ENCODE results near the gene NUS1.
"Not testable (repeated sequence)": the region's sequence is repeated elsewhere in the genome, so short reads cannot be mapped to it uniquely, and the experiment has no call there.

The NUS1 gene

DNA sequence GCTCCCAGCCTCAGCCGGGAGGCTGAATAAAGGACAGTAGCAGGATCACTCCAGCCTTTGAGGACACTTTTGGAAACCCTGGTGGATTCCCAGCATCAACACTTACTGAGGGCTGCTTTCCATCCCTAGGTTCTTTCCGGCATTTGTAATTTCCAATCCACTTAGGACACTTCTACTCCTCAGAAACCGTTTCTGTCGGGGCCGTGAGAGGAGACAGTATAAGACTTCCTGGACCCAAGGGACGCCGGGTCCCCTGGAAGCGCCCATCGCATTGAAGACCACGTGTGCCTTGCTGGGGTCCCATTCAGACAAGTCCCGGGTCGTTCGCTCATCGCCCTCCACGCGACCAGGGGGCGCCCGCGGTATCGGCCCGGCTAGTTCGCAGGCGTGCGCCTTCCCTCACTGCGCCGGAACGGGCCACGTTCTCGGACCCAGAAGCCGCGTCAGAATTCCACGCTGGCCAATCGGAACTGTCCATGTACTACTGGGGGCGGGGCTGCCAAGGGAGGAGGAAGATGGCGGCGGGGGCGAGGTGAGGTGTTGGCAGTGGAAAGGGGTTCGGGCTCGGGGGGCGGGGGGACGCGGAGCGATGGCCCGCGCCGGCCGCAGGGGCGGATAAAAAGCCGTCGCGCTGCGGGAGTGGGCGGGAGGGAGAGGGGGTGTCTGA, at the start of gene NUS1:
NUS1 (plus strand) TSS at position 479 of the 667 bp plus-strand sequence. CDS start 202 bp downstream, outside the sequence.
- no peak for TF ChIP-seq ZFX (IDR thresholded peaks at IDR 0.05)
- TF ChIP-seq, protein P1, sequence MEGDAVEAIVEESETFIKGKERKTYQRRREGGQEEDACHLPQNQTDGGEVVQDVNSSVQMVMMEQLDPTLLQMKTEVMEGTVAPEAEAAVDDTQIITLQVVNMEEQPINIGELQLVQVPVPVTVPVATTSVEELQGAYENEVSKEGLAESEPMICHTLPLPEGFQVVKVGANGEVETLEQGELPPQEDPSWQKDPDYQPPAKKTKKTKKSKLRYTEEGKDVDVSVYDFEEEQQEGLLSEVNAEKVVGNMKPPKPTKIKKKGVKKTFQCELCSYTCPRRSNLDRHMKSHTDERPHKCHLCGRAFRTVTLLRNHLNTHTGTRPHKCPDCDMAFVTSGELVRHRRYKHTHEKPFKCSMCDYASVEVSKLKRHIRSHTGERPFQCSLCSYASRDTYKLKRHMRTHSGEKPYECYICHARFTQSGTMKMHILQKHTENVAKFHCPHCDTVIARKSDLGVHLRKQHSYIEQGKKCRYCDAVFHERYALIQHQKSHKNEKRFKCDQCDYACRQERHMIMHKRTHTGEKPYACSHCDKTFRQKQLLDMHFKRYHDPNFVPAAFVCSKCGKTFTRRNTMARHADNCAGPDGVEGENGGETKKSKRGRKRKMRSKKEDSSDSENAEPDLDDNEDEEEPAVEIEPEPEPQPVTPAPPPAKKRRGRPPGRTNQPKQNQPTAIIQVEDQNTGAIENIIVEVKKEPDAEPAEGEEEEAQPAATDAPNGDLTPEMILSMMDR (conservative IDR thresholded peaks at IDR 0.05): peak; percentile 90
- peak within 1 kb of the TSS; percentile 77 for H3K27ac ChIP-seq

DNA sequence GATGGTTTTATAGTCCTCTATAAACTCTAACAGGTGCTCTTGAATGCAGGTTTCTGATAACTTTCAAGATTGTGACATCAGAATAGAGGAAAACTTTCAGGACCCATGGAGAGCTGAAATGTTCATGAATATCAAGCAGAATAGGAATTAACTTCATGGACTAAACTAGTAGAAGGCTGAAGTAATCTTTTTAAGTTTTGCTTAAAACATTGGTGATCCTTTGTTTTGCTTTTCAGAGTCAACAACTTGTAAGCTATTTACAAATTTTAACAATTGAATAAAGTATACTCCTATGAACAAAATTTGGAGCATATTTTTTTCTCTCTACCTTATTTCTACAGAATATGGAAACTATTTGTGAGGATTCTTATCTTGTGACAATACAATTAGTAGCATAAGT, 47.7 kb upstream of the NUS1 start:
- no peak overlapping the region for H3K27ac ChIP-seq
- no peak for TF ChIP-seq ZFX (IDR thresholded peaks at IDR 0.05)
- TF ChIP-seq, protein P1 (conservative IDR thresholded peaks at IDR 0.05): no peak

GRCh38 chr6:117629119-117629660, 46.1 kb upstream of the NUS1 start:
- TF ChIP-seq, protein P1 (conservative IDR thresholded peaks at IDR 0.05): no peak
- no peak for TF ChIP-seq ZFX (IDR thresholded peaks at IDR 0.05)
- no peak overlapping the region for H3K27ac ChIP-seq

- H3K27ac ChIP-seq: no peak overlapping the region
- TF ChIP-seq, protein P1 (conservative IDR thresholded peaks at IDR 0.05): no peak
- no peak for TF ChIP-seq ZFX (IDR thresholded peaks at IDR 0.05)
Measured at GRCh38 chr6:117637770-117638169, 37.5 kb upstream of the NUS1 start.

GRCh38 chr6:117642976-117643375, 32.3 kb upstream of the NUS1 start:
- no peak for TF ChIP-seq ZFX (IDR thresholded peaks at IDR 0.05)
- TF ChIP-seq, protein P1 (conservative IDR thresholded peaks at IDR 0.05): no peak

GRCh38 chr6:117651984-117652383, 23.3 kb upstream of the NUS1 start:
- not testable (repeated sequence) for H3K27ac ChIP-seq

More at GRCh38 chr6:117642976-117643375, 32.3 kb upstream of the NUS1 start:
- no peak overlapping the region for H3K27ac ChIP-seq

- TF ChIP-seq, protein P1 (conservative IDR thresholded peaks at IDR 0.05): no peak
- TF ChIP-seq ZFX (IDR thresholded peaks at IDR 0.05): no peak
Measured at GRCh38 chr6:117653949-117654348, 21.3 kb upstream of the NUS1 start.

GRCh38 chr6:117655380-117655779, 19.9 kb upstream of the NUS1 start:
- no peak overlapping the region for H3K27ac ChIP-seq
- no peak for TF ChIP-seq ZFX (IDR thresholded peaks at IDR 0.05)
- TF ChIP-seq, protein P1 (conservative IDR thresholded peaks at IDR 0.05): no peak

More at GRCh38 chr6:117653949-117654348, 21.3 kb upstream of the NUS1 start:
- H3K27ac ChIP-seq: no peak overlapping the region
